IMR-90 (cell line): ENCODE results near the gene CDH13. TPM values are rescaled to one million over a fixed set of nuclear protein-coding genes. Genes with fewer than 3 reads are reported as not detected.

Experiments
- ATAC-seq: fragments of 200-7000 bp; cut with Tn5 transposase; 2 replicates; pipeline ENCODE4 v1.9.1; 2020; ENCODE audit warnings: low read depth, mild to moderate bottlenecking, moderate library complexity
- BruUV-seq: library from RNA; stranded (reverse); fragments of 400-500 nt; replicated peaks from 2 replicates; lab custom pipeline; 2021; lab: Mats Ljungman, UMichigan
- CTCF ChIA-PET: fragments of 300-600 bp; formaldehyde crosslinking; extraction: SDS; loops from one replicate; lab custom pipeline; 2021; ENCODE audit warnings: antibody characterized with exemption; lab: Yijun Ruan, JAX
- POLR2A ChIA-PET: fragments of 300-600 bp; sonication (Branson Sonifier 250); formaldehyde crosslinking; loops from one replicate; lab custom pipeline; 2022; ENCODE audit warnings: antibody characterized with exemption; ENCODE audit not compliant: unreplicated experiment; lab: Charles Lee
- DNase-seq: peaks from one replicate; pipeline ENCODE4 v3.0.0; 2013
- H2AFZ ChIP-seq: replicated peaks from 2 replicates; pipeline ENCODE3; 2013; ENCODE audit warnings: low read length, mild to moderate bottlenecking; ENCODE audit not compliant: poor library complexity
- H2AK5ac ChIP-seq: 2 replicates; pipeline ENCODE4 v1.6.1; 2013; ENCODE audit warnings: low read depth, low read length, inconsistent platforms
- H2AK9ac ChIP-seq: replicated peaks from 2 replicates; pipeline ENCODE3; 2013; ENCODE audit warnings: mild to moderate bottlenecking, low read depth, low read length, moderate library complexity; ENCODE audit not compliant: poor library complexity
- H2BK120ac ChIP-seq: 2 replicates; pipeline ENCODE4 v1.6.1; 2013; ENCODE audit warnings: low read depth, low read length, inconsistent platforms
- H2BK15ac ChIP-seq: 3 replicates; pipeline ENCODE4 v1.6.1; 2013; ENCODE audit warnings: low read depth, low read length, inconsistent platforms
- H2BK20ac ChIP-seq: 2 replicates; pipeline ENCODE4 v1.6.1; 2013; ENCODE audit warnings: low read depth, mild to moderate bottlenecking, inconsistent platforms, low read length, moderate library complexity
- H2BK5ac ChIP-seq: 2 replicates; pipeline ENCODE4 v1.6.1; 2013; ENCODE audit warnings: mild to moderate bottlenecking, low read depth, low read length, inconsistent platforms; ENCODE audit not compliant: poor library complexity, severe bottlenecking
- H3K14ac ChIP-seq: replicated peaks from 2 replicates; pipeline ENCODE4 v1.6.1; 2013; ENCODE audit warnings: low read depth, low read length, inconsistent platforms
- H3K18ac ChIP-seq: 2 replicates; pipeline ENCODE4 v1.6.1; 2013; ENCODE audit warnings: low read depth, low read length, control low read depth
- H3K23ac ChIP-seq: 2 replicates; pipeline ENCODE4 v1.6.1; 2013; ENCODE audit warnings: low read depth, low read length, inconsistent platforms
- H3K27ac ChIP-seq: 2 replicates; pipeline ENCODE4 v1.5.1; 2013; ENCODE audit warnings: mild to moderate bottlenecking, control low read depth, low read length; ENCODE audit not compliant: insufficient read depth
- H3K27me3 ChIP-seq: 2 replicates; pipeline ENCODE4 v1.6.1; 2013; ENCODE audit warnings: low read length; ENCODE audit not compliant: control insufficient read depth, insufficient read depth
- H3K36me3 ChIP-seq: 2 replicates; pipeline ENCODE4 v1.6.1; 2013; ENCODE audit warnings: low read length, mixed read lengths; ENCODE audit not compliant: control insufficient read depth, insufficient read depth
- H3K4ac ChIP-seq: 2 replicates; pipeline ENCODE4 v1.6.1; 2013; ENCODE audit warnings: low read depth, low read length, inconsistent platforms
- H3K4me1 ChIP-seq: 2 replicates; pipeline ENCODE4 v1.6.1; 2013; ENCODE audit warnings: low read length, mixed read lengths; ENCODE audit not compliant: control insufficient read depth, insufficient read depth
- H3K4me2 ChIP-seq: 2 replicates; pipeline ENCODE4 v1.6.1; 2013; ENCODE audit warnings: low read depth, mild to moderate bottlenecking, control low read depth, low read length, moderate library complexity
- H3K4me3 ChIP-seq: 2 replicates; pipeline ENCODE4 v1.5.1; 2013; ENCODE audit warnings: low read depth, mild to moderate bottlenecking, control low read depth, low read length, moderate library complexity; ENCODE audit not compliant: insufficient read depth
- H3K56ac ChIP-seq: 2 replicates; pipeline ENCODE4 v1.6.1; 2013; ENCODE audit warnings: low read length, inconsistent platforms; ENCODE audit not compliant: insufficient read depth; ENCODE audit errors: extremely low read depth
- H3K79me1 ChIP-seq, 2 experiments: 2 replicates each; pipeline ENCODE4 v1.6.1; 2013; ENCODE audit warnings: low read length in 2 of 2, inconsistent platforms in 1 of 2, low read depth in 1 of 2
- H3K9ac ChIP-seq: 2 replicates; pipeline ENCODE4 v1.6.1; 2013; ENCODE audit warnings: low read depth, low read length, control low read depth
- H3K9me1 ChIP-seq: 2 replicates; pipeline ENCODE4 v1.6.1; 2013; ENCODE audit warnings: low read length, inconsistent platforms; ENCODE audit not compliant: insufficient read depth
- H3K9me3 ChIP-seq: 2 replicates; pipeline ENCODE4 v1.6.1; 2013; ENCODE audit warnings: low read length; ENCODE audit not compliant: control insufficient read depth, insufficient read depth
- H4K20me1 ChIP-seq: 2 replicates; pipeline ENCODE4 v1.6.1; 2013; ENCODE audit warnings: low read length, inconsistent platforms; ENCODE audit not compliant: insufficient read depth
- H4K5ac ChIP-seq: 2 replicates; pipeline ENCODE4 v1.6.1; 2013; ENCODE audit warnings: mild to moderate bottlenecking, low read depth, low read length, control low read depth
- H4K8ac ChIP-seq, 2 experiments: 2 replicates each; pipeline ENCODE4 v1.6.1; 2013; ENCODE audit warnings: low read depth in 2 of 2, low read length in 2 of 2, control low read depth in 1 of 2, inconsistent platforms in 1 of 2
- H4K91ac ChIP-seq: 2 replicates; pipeline ENCODE4 v1.6.1; 2013; ENCODE audit warnings: low read depth, low read length, inconsistent platforms; ENCODE audit not compliant: insufficient read depth
- BHLHE40 ChIP-seq: fragments of 150-350 bp; IDR thresholded peaks from 2 replicates; pipeline ENCODE4 v1.6.1; 2016; ENCODE audit warnings: mild to moderate bottlenecking, low read depth, low read length
- CEBPB ChIP-seq: IDR thresholded peaks from 2 replicates; pipeline ENCODE4 v1.6.1; 2012; ENCODE audit warnings: low read depth, low read length, improper control_type of control experiment
- CHD1 ChIP-seq: IDR thresholded peaks from 2 replicates; pipeline ENCODE4 v1.6.1; 2012; ENCODE audit warnings: low read depth, low read length, improper control_type of control experiment
- CTCF ChIP-seq: conservative IDR thresholded peaks from 2 replicates; pipeline ENCODE4 v1.5.1; 2012; ENCODE audit warnings: mild to moderate bottlenecking, low read depth, low read length, improper control_type of control experiment
- ELK1 ChIP-seq: fragments of 150-350 bp; IDR thresholded peaks from 2 replicates; pipeline ENCODE4 v1.6.1; 2016; ENCODE audit warnings: low read depth, mild to moderate bottlenecking, low read length, moderate library complexity, borderline replicate concordance
- FOS ChIP-seq: fragments of 150-350 bp; IDR thresholded peaks from 2 replicates; pipeline ENCODE4 v1.6.1; 2016; ENCODE audit warnings: low read depth, low read length
- MAFK ChIP-seq: IDR thresholded peaks from 2 replicates; pipeline ENCODE4 v1.6.1; 2012; ENCODE audit warnings: low read depth, low read length, improper control_type of control experiment
- MAZ ChIP-seq: IDR thresholded peaks from 2 replicates; pipeline ENCODE4 v1.6.1; 2012; ENCODE audit warnings: low read depth, mild to moderate bottlenecking, low read length, improper control_type of control experiment, moderate library complexity, borderline replicate concordance
- MXI1 ChIP-seq: IDR thresholded peaks from 2 replicates; pipeline ENCODE4 v1.6.1; 2012; ENCODE audit warnings: low read depth, mild to moderate bottlenecking, low read length, moderate library complexity, borderline replicate concordance
- NFE2L2 ChIP-seq: fragments of 150-350 bp; IDR thresholded peaks from 2 replicates; pipeline ENCODE4 v1.6.1; 2016; ENCODE audit warnings: low read depth, mild to moderate bottlenecking, low read length
- POLR2A ChIP-seq: IDR thresholded peaks from 2 replicates; pipeline ENCODE4 v1.6.1; 2012; ENCODE audit warnings: mild to moderate bottlenecking, low read depth, low read length
- RAD21 ChIP-seq: IDR thresholded peaks from 2 replicates; pipeline ENCODE4 v1.6.1; 2012; ENCODE audit warnings: low read length, improper control_type of control experiment
- RCOR1 ChIP-seq: IDR thresholded peaks from 2 replicates; pipeline ENCODE4 v1.6.1; 2012; ENCODE audit warnings: mild to moderate bottlenecking, low read length, improper control_type of control experiment; ENCODE audit not compliant: insufficient replicate concordance
- RFX5 ChIP-seq: IDR thresholded peaks from 2 replicates; pipeline ENCODE4 v1.8.0; 2012; ENCODE audit warnings: low read depth, mild to moderate bottlenecking, low read length, moderate library complexity
- SMC3 ChIP-seq: fragments of 150-350 bp; IDR thresholded peaks from 2 replicates; pipeline ENCODE4 v1.6.1; 2016; ENCODE audit warnings: low read depth, mild to moderate bottlenecking, antibody characterized with exemption, low read length, moderate library complexity
- USF2 ChIP-seq: fragments of 150-350 bp; IDR thresholded peaks from 2 replicates; pipeline ENCODE4 v1.6.1; 2017; ENCODE audit warnings: mild to moderate bottlenecking, antibody characterized with exemption, low read length, low read depth
- WGBS, 2 experiments: methylation state at CpG; one replicate each; pipeline versions ENCODE4 v1.1.5 to v1.1.7; 2013; ENCODE audit warnings: missing lambda C conversion rate in 2 of 2; ENCODE audit not compliant: insufficient read length in 1 of 2; ENCODE audit errors: extremely low coverage in 2 of 2; 5-methylcytosine and 5-hydroxymethylcytosine counted together
- dilution Hi-C: fragments of 300-500 bp; cut with HindIII; formaldehyde crosslinking; loops from one replicate; pipeline ENCODE4 v1.14.3; 2018; ENCODE audit warnings: low sequenced_read_pairs; ENCODE audit not compliant: unreplicated experiment
- in situ Hi-C: fragments of 300-500 bp; cut with MboI; formaldehyde crosslinking; loops from 3 replicates; pipeline ENCODE4 v1.14.3; 2019; ENCODE audit warnings: low sequenced_read_pairs, inconsistent platforms, mixed read lengths
- intact Hi-C: fragments of 100-400 bp; cut with micrococcal nuclease; formaldehyde crosslinking; loops from 2 replicates; pipeline ENCODE4 v1.10.0; 2022
- polyA plus RNA-seq, 3 experiments: library from polyadenylated mRNA; depleted of rRNA; stranded (reverse); fragments of >200 nt; gene quantifications; 2 replicates each; pipeline ENCODE4 v1.2.3, GENCODE V29; 2012; ENCODE audit warnings: low replicate concordance in 1 of 3
- total RNA-seq: library from RNA; depleted of rRNA; stranded (reverse); fragments of >200 nt; gene quantifications from 2 replicates; pipeline ENCODE4 v1.2.3, GENCODE V29; 2012

The CDH13 gene
- total and polyA plus RNA-seq, 2 of the 4 experiments (the other 2 are of a cell fraction) = 61.6 to 74.7 TPM

GRCh38 chr16:83211711-83212110, 584.9 kb downstream of the CDH13 start:
- intact Hi-C loops (loop anchor here (10.0 kb wide), 1 partner anchor 327 kb away; no protein-coding TSS in a partner anchor), in situ Hi-C loops (loop anchor here (10.0 kb wide), 1 partner anchor 587 kb away; the partner anchor contains the start of gene CDH13), dilution Hi-C loops (no loop called here)
- no peak overlapping the region for H3K27ac ChIP-seq
- WGBS, 2 experiments = no CpG with 5 or more reads among the region's 6 CpGs
- POLR2A ChIA-PET = no interaction called here
- no peak overlapping the region for H4K5ac ChIP-seq
- no peak overlapping the region for H3K4me2 ChIP-seq
- no peaks in the 10 kb centered on the region for H3K36me3 ChIP-seq
- no peaks in the 10 kb centered on the region for H3K9me3 ChIP-seq
- DNase-seq = no peak
- H3K27me3 ChIP-seq = no peaks in the 10 kb centered on the region
- no peak overlapping the region for H3K14ac ChIP-seq
- no peak overlapping the region for H3K23ac ChIP-seq
- no peak overlapping the region for H4K91ac ChIP-seq
- H2BK20ac ChIP-seq = no peak overlapping the region
- H4K20me1 ChIP-seq = peaks cover 3% of the 10 kb centered on the region; the same call in 1 of the 2 replicates
- H2BK15ac ChIP-seq = no peak overlapping the region
- TF ChIP-seq MAZ (no peak), CTCF (no peak), ELK1 (no peak), RFX5 (no peak), POLR2A (no peak), FOS (no peak), SMC3 (no peak), CEBPB (no peak), USF2 (no peak), NFE2L2 (no peak), CHD1 (no peak), RCOR1 (no peak), BHLHE40 (no peak), MXI1 (no peak), RAD21 (no peak), MAFK (no peak)
- no peak overlapping the region for H3K9ac ChIP-seq
- H3K56ac ChIP-seq = no peak overlapping the region
- H2BK120ac ChIP-seq = no peak overlapping the region
- H2BK5ac ChIP-seq = no peak overlapping the region
- no peak overlapping the region for H3K4me3 ChIP-seq
- no peak overlapping the region for H3K18ac ChIP-seq
- CTCF ChIA-PET = interaction anchor here (0.6 kb wide), 2 partner anchors 193 to 602 kb away, joined by 5 to 7 read pairs; no protein-coding TSS in a partner anchor
- H3K79me1 ChIP-seq = no peaks in the 10 kb centered on the region
- no peak overlapping the region for H4K8ac ChIP-seq
- H2AK9ac ChIP-seq = no peak overlapping the region
- no TSS peak for BruUV-seq
- no peaks in the 10 kb centered on the region for H3K4me1 ChIP-seq
- H3K4ac ChIP-seq = no peak overlapping the region
- H2AFZ ChIP-seq = no peak overlapping the region
- no peak for ATAC-seq
- H3K9me1 ChIP-seq = peaks cover 3% of the 10 kb centered on the region; the same call in 1 of the 2 replicates
- H2AK5ac ChIP-seq = no peak overlapping the region
